IPS DF 6.9 (cell line): ENCODE measurements around the gene FOXP2.

Experiments used
- DNase-seq: peaks from one replicate; pipeline ENCODE4 v3.0.0-alpha.2; 2013; ENCODE audit warnings: low read depth, low spot score
- H3K27ac ChIP-seq: one replicate; pipeline ENCODE4 v1.5.1; 2013; ENCODE audit warnings: low read length, control low read depth
- H3K27me3 ChIP-seq: 2 replicates; pipeline ENCODE4 v1.6.1; 2013; ENCODE audit warnings: mild to moderate bottlenecking, low read length; ENCODE audit not compliant: control insufficient read depth, insufficient read depth
- H3K36me3 ChIP-seq: 2 replicates; pipeline ENCODE4 v1.6.1; 2013; ENCODE audit warnings: low read length; ENCODE audit not compliant: control insufficient read depth, insufficient read depth
- H3K4me1 ChIP-seq: 2 replicates; pipeline ENCODE4 v1.6.1; 2013; ENCODE audit warnings: low read length; ENCODE audit not compliant: control insufficient read depth, insufficient read depth
- H3K4me3 ChIP-seq: 2 replicates; pipeline ENCODE4 v1.5.1; 2013; ENCODE audit warnings: mild to moderate bottlenecking, low read length
- H3K9me3 ChIP-seq: 2 replicates; pipeline ENCODE4 v1.6.1; 2013; ENCODE audit warnings: low read length, inconsistent platforms; ENCODE audit not compliant: control insufficient read depth, insufficient read depth
- WGBS: extraction: QIAGEN DNeasy Blood & Tissue Kit; methylation state at CpG from one replicate; pipeline ENCODE4 v1.1.7; 2013; ENCODE audit warnings: mixed read lengths, missing lambda C conversion rate; ENCODE audit not compliant: insufficient read length, insufficient coverage; 5-methylcytosine and 5-hydroxymethylcytosine counted together

FOXP2 gene

GRCh38 chr7:114660753-114661152 lies 246.1 kb downstream of the FOXP2 start:
- Histone ChIP-seq H3K4me1 (peaks cover 2% of the 10 kb centered on the region; the same call in 1 of the 2 replicates), H3K27ac (no peak overlapping the region), H3K27me3 (no peaks in the 10 kb centered on the region), H3K4me3 (no peak overlapping the region), H3K36me3 (no peaks in the 10 kb centered on the region), H3K9me3 (no peaks in the 10 kb centered on the region)
- WGBS: no CpG with 5 or more reads among the region's 2 CpGs
- no peak for DNase-seq

- H3K27ac ChIP-seq: no peak overlapping the region
- no peaks in the 10 kb centered on the region for H3K27me3 ChIP-seq
- H3K9me3 ChIP-seq: no peaks in the 10 kb centered on the region
- H3K4me3 ChIP-seq: no peak overlapping the region
- no peak for DNase-seq
- no peaks in the 10 kb centered on the region for H3K36me3 ChIP-seq
- WGBS: no CpG with 5 or more reads among the region's 6 CpGs
- peaks cover 2% of the 10 kb centered on the region; the same call in 1 of the 2 replicates for H3K4me1 ChIP-seq
These were observed 247.5 kb downstream of the FOXP2 start for GRCh38 chr7:114662002-114662677.

- no peaks in the 10 kb centered on the region for H3K27me3 ChIP-seq
- H3K4me1 ChIP-seq: peaks cover 2% of the 10 kb centered on the region; the same call in 1 of the 2 replicates
- H3K4me3 ChIP-seq: no peak overlapping the region
- H3K36me3 ChIP-seq: no peaks in the 10 kb centered on the region
- H3K9me3 ChIP-seq: no peaks in the 10 kb centered on the region
- H3K27ac ChIP-seq: no peak overlapping the region
- DNase-seq: no peak
- WGBS: no CpG with 5 or more reads among the region's 1 CpG
These were observed 248.9 kb downstream of the FOXP2 start for GRCh38 chr7:114663502-114663901.

- H3K27me3 ChIP-seq: no peaks in the 10 kb centered on the region
- no peak overlapping the region for H3K27ac ChIP-seq
- H3K36me3 ChIP-seq: no peaks in the 10 kb centered on the region
- DNase-seq: no peak
- H3K9me3 ChIP-seq: no peaks in the 10 kb centered on the region
- H3K4me1 ChIP-seq: no peaks in the 10 kb centered on the region
- H3K4me3 ChIP-seq: no peak overlapping the region
These were observed 256.1 kb downstream of the FOXP2 start for GRCh38 chr7:114670676-114671075.

- no peak for DNase-seq
- no CpG with 5 or more reads among the region's 2 CpGs for WGBS
These were observed 257.0 kb downstream of the FOXP2 start for GRCh38 chr7:114671563-114672123.

GRCh38 chr7:114678116-114678515 lies 263.5 kb downstream of the FOXP2 start:
- WGBS: no CpG with 5 or more reads among the region's 2 CpGs
- Histone ChIP-seq H3K27me3 (no peaks in the 10 kb centered on the region), H3K36me3 (no peaks in the 10 kb centered on the region), H3K27ac (no peak overlapping the region), H3K4me3 (no peak overlapping the region), H3K9me3 (no peaks in the 10 kb centered on the region), H3K4me1 (no peaks in the 10 kb centered on the region)
- no peak for DNase-seq

More at GRCh38 chr7:114671563-114672123, 257.0 kb downstream of the FOXP2 start:
- Histone ChIP-seq H3K4me3 (no peak overlapping the region), H3K4me1 (no peaks in the 10 kb centered on the region), H3K27ac (no peak overlapping the region), H3K36me3 (no peaks in the 10 kb centered on the region), H3K27me3 (no peaks in the 10 kb centered on the region), H3K9me3 (no peaks in the 10 kb centered on the region)

GRCh38 chr7:114687238-114687637 lies 272.6 kb downstream of the FOXP2 start:
- Histone ChIP-seq H3K27ac (no peak overlapping the region), H3K9me3 (no peaks in the 10 kb centered on the region), H3K27me3 (no peaks in the 10 kb centered on the region), H3K4me1 (peaks cover 4% of the 10 kb centered on the region; the same call in 1 of the 2 replicates), H3K4me3 (no peak overlapping the region), H3K36me3 (no peaks in the 10 kb centered on the region)
- WGBS: no CpG with 5 or more reads among the region's 4 CpGs
- no peak for DNase-seq

- whole genome bisulfite sequencing: no CpG with 5 or more reads among the region's 2 CpGs
- H3K9me3 ChIP-seq: no peaks in the 10 kb centered on the region
- no peak overlapping the region for H3K4me3 ChIP-seq
- H3K4me1 ChIP-seq: peaks cover 4% of the 10 kb centered on the region; the same call in 1 of the 2 replicates
- no peak for DNase-seq
- H3K27ac ChIP-seq: no peak overlapping the region
- no peaks in the 10 kb centered on the region for H3K36me3 ChIP-seq
- no peaks in the 10 kb centered on the region for H3K27me3 ChIP-seq
These were observed 273.9 kb downstream of the FOXP2 start for GRCh38 chr7:114688443-114689055.

GRCh38 chr7:114689406-114689805 lies 274.8 kb downstream of the FOXP2 start:
- WGBS: no CpG with 5 or more reads among the region's 3 CpGs
- Histone ChIP-seq H3K27ac (no peak overlapping the region), H3K4me1 (peaks cover 4% of the 10 kb centered on the region; the same call in 1 of the 2 replicates), H3K27me3 (no peaks in the 10 kb centered on the region), H3K36me3 (no peaks in the 10 kb centered on the region), H3K4me3 (no peak overlapping the region), H3K9me3 (no peaks in the 10 kb centered on the region)
- DNase-seq: no peak

GRCh38 chr7:114691605-114692004 lies 277.0 kb downstream of the FOXP2 start:
- H3K4me3 ChIP-seq: no peak overlapping the region
- no peaks in the 10 kb centered on the region for H3K36me3 ChIP-seq
- no peak for DNase-seq
- peaks cover 4% of the 10 kb centered on the region; the same call in 1 of the 2 replicates for H3K4me1 ChIP-seq
- no peaks in the 10 kb centered on the region for H3K9me3 ChIP-seq
- H3K27ac ChIP-seq: no peak overlapping the region
- no CpG with 5 or more reads among the region's 6 CpGs for WGBS
- no peaks in the 10 kb centered on the region for H3K27me3 ChIP-seq
